Stimulated activated CD8-positive, alpha-beta memory T cell treated with anti-CD3 and anti-CD28 coated beads, Interleukin-15, amount 100 ng/mL, for 24 hours (primary cell): ENCODE data around the gene MALT1.
"Not testable (repeated sequence)": the region's sequence is repeated elsewhere in the genome, so short reads cannot be mapped to it uniquely, and the experiment has no call there.

Experiments
- DNase-seq: peaks from one replicate; pipeline ENCODE4 v3.0.0-alpha.2; 2020; ENCODE audit warnings: low read depth

The MALT1 gene

DNA sequence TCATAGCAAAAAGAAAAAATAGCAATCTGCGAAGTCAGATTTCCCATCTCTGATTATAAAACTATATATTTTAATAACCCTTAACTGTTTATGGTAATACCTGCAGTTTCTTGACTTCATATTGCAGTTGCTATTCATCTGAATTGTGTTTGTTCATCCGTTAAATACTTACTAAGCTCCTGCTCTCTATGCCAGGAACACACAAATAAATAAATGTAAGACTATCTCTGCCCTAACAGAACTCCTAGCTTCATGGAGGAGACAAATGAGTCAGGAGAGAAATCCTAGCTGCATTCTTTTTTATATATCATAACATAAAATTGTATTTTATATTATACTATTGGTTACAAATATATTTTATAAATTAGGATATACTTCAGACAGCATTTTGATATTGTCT, 61.2 kb downstream of the MALT1 start:
- no peak for DNase-seq

GRCh38 chr18:58733866-58734265, 62.6 kb downstream of the MALT1 start:
- DNase-seq = no peak

GRCh38 chr18:58738322-58738721, 67.1 kb downstream of the MALT1 start:
- DNase-seq = no peak

DNA sequence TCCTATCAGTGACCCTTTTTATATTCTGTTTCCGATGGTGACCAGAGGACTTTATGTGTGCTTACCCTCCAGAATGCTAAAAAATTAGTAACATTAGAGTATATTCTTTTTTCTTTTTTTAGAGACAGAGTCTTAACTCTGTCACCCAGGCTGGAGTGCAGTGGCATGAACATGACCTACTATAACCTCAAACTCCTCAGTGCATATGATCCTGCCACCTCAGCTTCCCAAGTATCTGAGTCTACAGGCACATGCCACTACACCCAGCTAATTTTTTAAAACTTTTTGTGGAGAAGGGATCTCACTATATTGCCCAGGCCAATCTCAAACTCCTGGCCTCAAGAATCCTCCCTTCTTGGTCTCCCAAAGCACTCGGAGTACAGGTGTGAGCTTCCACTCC, 74.6 kb downstream of the MALT1 start:
- no peak for DNase-seq

DNA sequence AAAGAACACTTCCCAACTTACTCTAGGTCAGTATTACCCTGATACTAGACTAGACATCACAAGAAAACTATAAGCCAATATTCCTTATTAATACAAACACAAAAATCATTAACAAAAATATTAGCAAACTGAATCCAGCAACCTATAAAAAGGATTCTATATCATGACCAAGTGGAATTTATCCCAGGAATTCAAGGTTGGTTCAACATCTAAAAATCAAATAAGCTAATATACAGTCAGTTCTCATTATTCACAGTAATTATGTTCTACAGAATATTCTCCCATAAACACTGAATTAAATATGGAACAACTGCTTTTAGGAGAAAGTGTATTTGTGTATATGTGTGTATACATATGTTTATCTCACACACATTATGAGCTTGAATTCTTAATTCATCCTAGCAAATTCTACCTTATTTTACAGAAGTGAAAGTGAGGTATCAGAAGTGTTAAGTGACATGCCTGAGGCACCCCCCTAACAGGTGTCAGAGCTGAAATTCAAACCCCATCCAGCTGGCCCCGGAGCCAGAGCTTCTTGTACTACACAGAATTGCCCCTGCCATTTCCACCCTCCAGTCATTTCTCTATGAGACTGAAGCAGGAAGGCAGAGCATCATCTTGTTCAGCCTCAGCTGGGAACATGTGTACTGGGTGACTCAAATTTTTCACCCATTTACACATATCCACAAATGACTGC, 77.8 kb downstream of the MALT1 start:
- no peak for DNase-seq

DNA sequence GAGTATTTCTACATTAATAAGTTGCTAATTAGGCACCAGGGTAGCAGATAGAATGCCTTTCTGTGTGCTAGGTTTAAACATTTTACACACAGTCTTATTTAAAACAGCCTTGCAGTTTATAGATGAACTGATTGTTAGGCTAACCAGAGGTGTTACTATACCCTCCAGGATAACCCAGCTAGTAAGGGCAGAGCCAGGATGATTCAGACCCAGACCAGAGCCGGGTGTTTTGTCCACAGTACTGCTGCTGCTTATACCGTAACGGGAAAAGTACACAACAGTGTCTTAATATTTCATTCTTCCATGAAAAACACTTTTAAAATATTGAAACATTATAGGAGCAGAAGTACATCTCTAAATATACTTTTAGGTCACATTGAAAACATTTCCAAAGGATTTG, 82.7 kb downstream of the MALT1 start:
- DNase-seq = no peak

- no peak for DNase-seq
Measured at GRCh38 chr18:58754544-58755068, 83.3 kb downstream of the MALT1 start.

GRCh38 chr18:58755304-58756010, 84.2 kb downstream of the MALT1 start:
- no peak for DNase-seq

GRCh38 chr18:58756148-58756547, 84.9 kb downstream of the MALT1 start:
- no peak for DNase-seq

DNA sequence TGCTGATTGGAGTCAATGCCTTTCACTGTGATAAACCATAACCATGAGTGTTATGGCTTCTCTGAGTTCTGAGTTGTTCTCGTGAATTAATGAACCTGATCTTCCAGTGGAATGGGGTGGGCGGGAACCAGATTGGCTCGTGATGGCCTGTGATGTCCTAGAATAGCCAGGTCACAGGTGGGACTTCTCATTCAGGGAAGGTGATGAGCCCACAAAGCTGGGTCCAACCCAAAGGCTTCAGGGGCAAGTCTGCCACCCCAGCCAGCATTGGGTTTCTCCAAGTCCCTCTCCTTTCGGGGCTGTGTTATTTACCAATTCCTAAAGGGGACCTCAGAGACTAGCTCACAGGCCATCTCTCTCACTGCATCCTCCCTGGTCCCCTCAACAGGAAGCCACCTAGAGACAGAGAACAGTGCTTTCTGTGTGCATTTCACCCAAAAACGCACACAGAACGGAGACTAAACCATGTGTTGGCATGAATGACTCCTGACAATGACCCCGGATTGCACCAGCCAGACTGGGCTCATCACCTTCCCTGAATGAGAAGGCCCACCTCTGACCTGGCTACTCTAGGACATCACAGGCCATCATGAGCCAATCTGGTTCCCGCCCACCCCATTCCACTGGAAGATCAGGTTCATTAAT, 85.5 kb downstream of the MALT1 start:
- DNase-seq = no peak

GRCh38 chr18:58757351-58757750, 86.1 kb downstream of the MALT1 start:
- not testable (repeated sequence) for DNase-seq

- no peak for DNase-seq
Measured at GRCh38 chr18:58758046-58758445, 86.8 kb downstream of the MALT1 start.

GRCh38 chr18:58758606-58759005, 87.3 kb downstream of the MALT1 start:
- DNase-seq = no peak

- no peak for DNase-seq
Measured at GRCh38 chr18:58761241-58761969, 90.1 kb downstream of the MALT1 start.

DNA sequence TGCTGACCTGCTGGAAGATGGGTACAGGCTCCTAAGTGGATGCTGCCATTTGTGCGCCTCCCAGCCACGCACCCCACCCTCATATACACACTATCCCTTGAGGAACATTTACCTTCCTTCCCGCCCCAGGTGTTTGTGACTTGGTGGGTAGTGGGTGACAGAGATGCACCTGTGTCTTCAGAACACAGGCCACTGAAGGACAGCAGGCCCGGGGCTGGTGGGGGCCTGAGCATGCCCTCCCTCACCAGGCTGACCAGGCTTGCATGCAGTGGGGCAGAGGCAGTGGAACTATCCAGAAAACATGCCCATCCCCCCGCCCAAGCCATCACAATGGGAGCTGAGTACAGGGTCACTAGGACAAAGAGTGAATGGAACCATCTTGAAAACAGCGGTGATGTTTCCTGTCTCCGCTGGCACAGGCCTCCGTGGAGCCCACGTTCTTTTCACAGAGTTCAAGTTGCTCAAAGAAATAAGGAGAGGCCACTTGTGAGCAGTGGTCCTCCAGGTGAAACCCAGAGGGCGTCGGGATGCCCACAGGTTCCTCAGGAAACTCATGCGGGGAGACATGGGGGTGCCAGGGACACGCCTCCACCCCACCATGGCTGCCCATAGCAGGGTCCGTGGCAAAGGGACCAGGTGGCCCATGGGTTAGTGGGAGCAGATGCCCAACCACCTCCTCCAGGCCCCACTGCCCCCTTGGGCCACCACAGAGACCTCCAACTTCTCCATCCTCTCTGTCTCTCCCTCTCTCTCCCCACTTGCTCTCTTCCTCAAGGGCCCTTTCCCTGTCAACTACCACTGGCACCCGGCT, 90.9 kb downstream of the MALT1 start:
- DNase-seq = no peak

DNA sequence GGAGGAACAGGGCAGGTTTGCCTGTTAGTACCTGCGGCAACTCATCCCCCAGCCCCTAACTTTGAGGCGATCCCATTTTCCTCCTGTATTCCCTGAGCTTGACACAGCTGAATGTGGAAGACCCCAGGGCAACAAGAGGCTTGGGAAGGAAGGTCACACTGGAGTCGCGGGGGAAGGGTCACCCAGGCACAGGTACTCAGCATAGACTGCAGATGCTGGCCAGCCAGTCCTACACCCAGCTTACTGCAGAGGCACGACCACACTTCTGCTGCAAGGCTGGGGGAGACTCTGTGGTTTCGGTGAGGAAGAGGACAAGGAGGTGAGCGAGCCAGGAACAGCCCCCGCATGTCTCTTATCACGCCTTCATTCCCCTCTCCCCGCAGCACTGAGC, 91.5 kb downstream of the MALT1 start:
- no peak for DNase-seq

DNA sequence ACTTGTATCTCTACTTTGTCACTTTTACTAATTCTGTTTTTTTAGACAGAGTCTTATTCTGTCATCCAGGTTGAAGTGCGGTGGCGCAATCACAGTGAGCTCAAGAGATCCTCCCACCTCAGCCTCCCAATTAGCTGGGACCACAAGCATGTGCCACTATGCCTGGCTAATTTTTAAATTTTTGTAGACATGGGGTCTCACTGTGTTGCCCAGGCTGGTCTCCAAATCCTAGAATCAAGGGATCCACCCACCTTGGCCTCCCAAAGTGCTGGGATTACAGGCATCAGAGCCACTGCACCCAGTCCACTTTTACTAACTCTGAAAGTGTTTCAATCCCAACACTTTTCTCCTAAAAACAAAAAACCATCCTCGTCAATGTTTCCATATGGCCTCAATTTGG, 94.9 kb downstream of the MALT1 start:
- no peak for DNase-seq

- no peak for DNase-seq
Measured at GRCh38 chr18:58766946-58767345, 95.7 kb downstream of the MALT1 start.

- DNase-seq = peak; percentile 40
Measured at GRCh38 chr18:58768293-58768974, 97.2 kb downstream of the MALT1 start.

DNA sequence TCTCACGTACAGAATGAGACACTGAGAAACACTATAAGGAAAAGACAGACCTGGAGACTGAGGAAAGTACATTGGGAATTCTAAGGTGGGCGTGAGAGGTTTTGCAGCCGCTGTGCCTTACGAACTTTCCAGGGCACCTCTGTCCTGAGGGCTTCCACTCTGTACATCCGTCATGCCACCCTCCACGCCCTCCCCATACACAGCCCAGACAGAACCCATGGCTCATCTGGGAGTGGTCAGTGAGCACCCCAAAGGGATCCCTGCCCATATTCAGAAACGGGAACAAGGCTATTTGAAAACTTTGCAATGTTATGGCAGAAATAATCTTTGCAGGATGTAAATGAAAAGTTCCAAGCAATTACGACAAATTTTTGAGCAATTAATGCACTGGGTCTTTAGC, 98.1 kb downstream of the MALT1 start:
- no peak for DNase-seq

DNA sequence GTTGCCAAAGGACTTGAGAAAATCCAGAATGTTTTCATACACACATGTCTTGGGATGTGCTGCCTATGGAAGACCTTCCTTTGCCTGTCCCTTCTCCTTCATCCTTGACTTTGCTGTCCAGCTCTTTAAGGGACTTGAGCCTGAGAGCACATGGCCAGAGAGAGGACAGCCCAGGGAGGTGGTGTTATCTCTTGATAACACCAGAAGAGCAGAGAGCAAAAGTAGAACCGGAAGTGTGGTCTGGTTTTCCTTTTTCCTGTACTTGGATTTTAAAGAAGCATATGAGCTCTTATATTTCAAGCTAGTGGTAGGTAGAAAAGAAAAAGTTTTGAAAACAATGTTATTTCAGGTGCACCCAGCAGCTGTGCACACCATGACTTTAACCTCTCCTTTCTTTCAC, 99.3 kb downstream of the MALT1 start:
- no peak for DNase-seq
